Left lung (tissue), 10 donors: ENCODE measurements around the gene SRPK3. TPM values are rescaled to one million over a fixed set of nuclear protein-coding genes. Genes with fewer than 3 reads are reported as not detected.

ENCODE experiments used
- ATAC-seq: fragments of 200-7000 bp; cut with Tn5 transposase; one replicate; pipeline ENCODE4 v1.9.1; 2020; ENCODE audit warnings: moderate library complexity
- DNase-seq, 4 donors: peaks; one replicate each; pipeline ENCODE4 v3.0.0-alpha.2; 2013 to 2020
- H3K27ac ChIP-seq, 2 donors: fragments of 200-600 bp; sonication (generic) in 1 of 2; one replicate each; pipeline versions ENCODE4 v1.5.0 to v1.8.0; 2020 to 2021
- H3K27me3 ChIP-seq, 2 donors: fragments of 200-600 bp; sonication (generic) in 1 of 2; one replicate each; pipeline versions ENCODE4 v1.5.0 to v1.8.0; 2020 to 2021
- H3K36me3 ChIP-seq, 2 donors: fragments of 200-600 bp; sonication (generic) in 1 of 2; one replicate each; pipeline versions ENCODE4 v1.5.0 to v1.8.0; 2020 to 2021
- H3K4me1 ChIP-seq, 2 donors: fragments of 200-600 bp; one replicate each; pipeline ENCODE4 v1.8.0; 2021
- H3K4me3 ChIP-seq, 2 donors: fragments of 200-600 bp; sonication (generic) in 1 of 2; one replicate each; pipeline versions ENCODE4 v1.5.0 to v1.8.0; 2020 to 2021; ENCODE audit warnings: mild to moderate bottlenecking in 1 of 2
- H3K9me3 ChIP-seq, 2 donors: fragments of 200-600 bp; sonication (generic) in 1 of 2; one replicate each; pipeline versions ENCODE4 v1.5.0 to v1.8.0; 2020 to 2021
- CTCF ChIP-seq, 2 donors: fragments of 200-600 bp; sonication (generic) in 1 of 2; IDR thresholded peaks; one replicate each; pipeline versions ENCODE4 v1.5.0 to v1.8.0; 2021; ENCODE audit warnings: antibody characterized with exemption in 2 of 2
- intact Hi-C, 2 donors: fragments of 100-400 bp; cut with DNase I; formaldehyde crosslinking; loops; one replicate each; pipeline versions ENCODE4 v1.11.2 to v1.14.2; 2022
- polyA plus RNA-seq, 6 donors: library from polyadenylated mRNA; unstranded; fragments of 120-200 nt; gene quantifications; one replicate each; pipeline ENCODE4 v1.2.1, GENCODE V29; 2013; ENCODE audit not compliant: insufficient read length in 6 of 6
- total RNA-seq, 2 donors: library from RNA; stranded (reverse); fragmentation: NEBNext Ultra II Directional; extraction: Animal tissue kit (Norgen Biotek cat#: 25700); gene quantifications; one replicate each; pipeline ENCODE4 v1.2.1, GENCODE V29; 2021
- donor health status: DM: no; HTN: yes; CAD: no.
- donor health status: DM: no; HTN: no; CAD: no.

Gene SRPK3
- total and polyA plus RNA-seq, 8 donors: 0.55 to 1.7 (median 0.88) TPM

- H3K27me3 ChIP-seq: peaks cover 37 to 49% of the 10 kb centered on the region in 2 donors
- peaks cover 7 to 8% of the 10 kb centered on the region in 2 donors for H3K4me1 ChIP-seq
- H3K36me3 ChIP-seq: no peaks in the 10 kb centered on the region
- H3K4me3 ChIP-seq: no peak overlapping the region
- no peak for ATAC-seq
- TF ChIP-seq CTCF (IDR thresholded peaks at IDR 0.05): no peak
- no peak overlapping the region for H3K27ac ChIP-seq
- no peak for DNase-seq
- intact Hi-C loops: loop anchor here in 1 of 2 donors (10.0 kb wide), 1 partner anchor 62 kb away; no protein-coding TSS in a partner anchor
- H3K9me3 ChIP-seq: no peaks in the 10 kb centered on the region
Observed at GRCh38 chrX:153832728-153833127, 51.9 kb downstream of the SRPK3 start.

Other genes with a start within 250 kb of the SRPK3 start
- gene CCNQ, start 181.9 kb upstream of the SRPK3 start, total RNA-seq: 10 to 100 TPM; 17.1 to 18.7 TPM
- 10 to 100 TPM; 10.8 to 15.5 (median 12.5) TPM for gene CCNQ, start 181.9 kb upstream of the SRPK3 start, polyA plus RNA-seq
- under 1 TPM in 1 of 2 donors, not detected in 1; 0.16 TPM for gene DUSP9, start 133.8 kb upstream of the SRPK3 start, total RNA-seq
- under 1 TPM; 0.10 to 0.56 (median 0.30) TPM for gene DUSP9, start 133.8 kb upstream of the SRPK3 start, polyA plus RNA-seq
- gene PNCK, start 107.2 kb upstream of the SRPK3 start, total RNA-seq: 1 to 10 TPM in 1 of 2 donors, not detected in 1; 1.1 TPM
- gene PNCK, start 107.2 kb upstream of the SRPK3 start, polyA plus RNA-seq: 1 to 10 TPM in 1 of 6 donors, under 1 TPM in 5; 0.34 to 1.4 (median 0.56) TPM
- 10 to 100 TPM; 10.5 to 11.2 TPM for gene SLC6A8, start 93.1 kb upstream of the SRPK3 start, total RNA-seq
- gene SLC6A8, start 93.1 kb upstream of the SRPK3 start, polyA plus RNA-seq: 10 to 100 TPM in 2 of 6 donors, 1 to 10 TPM in 4; 6.8 to 12.1 (median 9.5) TPM
- 100 to 1,000 TPM; 218 to 243 TPM for gene BCAP31, start 56.7 kb upstream of the SRPK3 start, total RNA-seq
- gene BCAP31, start 56.7 kb upstream of the SRPK3 start, polyA plus RNA-seq: 100 to 1,000 TPM; 126 to 145 (median 137) TPM
- 10 to 100 TPM; 14.2 to 18.5 TPM for gene ABCD1, start 56.2 kb upstream of the SRPK3 start, total RNA-seq
- 10 to 100 TPM in 2 of 6 donors, 1 to 10 TPM in 4; 6.5 to 10.6 (median 9.8) TPM for gene ABCD1, start 56.2 kb upstream of the SRPK3 start, polyA plus RNA-seq
- 1 to 10 TPM; 3.0 to 3.9 TPM for gene PLXNB3, start 16.8 kb upstream of the SRPK3 start, total RNA-seq
- 1 to 10 TPM; 2.7 to 5.2 (median 3.7) TPM for gene PLXNB3, start 16.8 kb upstream of the SRPK3 start, polyA plus RNA-seq
- gene IDH3G, start 13.3 kb downstream of the SRPK3 start, total RNA-seq: 10 to 100 TPM; 42.4 to 52.9 TPM
- 10 to 100 TPM; 54.2 to 72.3 (median 55.6) TPM for gene IDH3G, start 13.3 kb downstream of the SRPK3 start, polyA plus RNA-seq
- gene SSR4, start 13.6 kb downstream of the SRPK3 start, total RNA-seq: 100 to 1,000 TPM; 295 to 327 TPM
- gene SSR4, start 13.6 kb downstream of the SRPK3 start, polyA plus RNA-seq: 100 to 1,000 TPM; 153 to 187 (median 173) TPM
- gene PDZD4, start 49.5 kb downstream of the SRPK3 start, total RNA-seq: 1 to 10 TPM; 2.3 to 3.5 TPM
- gene PDZD4, start 49.5 kb downstream of the SRPK3 start, polyA plus RNA-seq: 10 to 100 TPM in 5 of 6 donors, 1 to 10 TPM in 1; 8.3 to 13.7 (median 10.9) TPM
- under 1 TPM; 0.55 to 0.86 TPM for gene L1CAM, start 105.1 kb downstream of the SRPK3 start, total RNA-seq
- gene L1CAM, start 105.1 kb downstream of the SRPK3 start, polyA plus RNA-seq: under 1 TPM; 0.27 to 0.65 (median 0.49) TPM
- gene AVPR2, start 123.6 kb downstream of the SRPK3 start, total RNA-seq: 1 to 10 TPM in 1 of 2 donors, under 1 TPM in 1; 0.87 to 1.3 TPM
- under 1 TPM; 0.52 to 0.86 (median 0.82) TPM for gene AVPR2, start 123.6 kb downstream of the SRPK3 start, polyA plus RNA-seq
- 10 to 100 TPM; 35.6 to 96.2 TPM for gene ARHGAP4, start 145.2 kb downstream of the SRPK3 start, total RNA-seq
- gene ARHGAP4, start 145.2 kb downstream of the SRPK3 start, polyA plus RNA-seq: 10 to 100 TPM; 21.9 to 29.4 (median 24.1) TPM
- gene NAA10, start 154.0 kb downstream of the SRPK3 start, total RNA-seq: 100 to 1,000 TPM in 1 of 2 donors, 10 to 100 TPM in 1; 87.5 to 105 TPM
- gene NAA10, start 154.0 kb downstream of the SRPK3 start, polyA plus RNA-seq: 10 to 100 TPM; 49.0 to 80.7 (median 54.0) TPM
- 10 to 100 TPM; 44.7 to 62.1 TPM for gene RENBP, start 163.6 kb downstream of the SRPK3 start, total RNA-seq
- 1 to 10 TPM; 5.2 to 7.5 (median 6.2) TPM for gene RENBP, start 163.6 kb downstream of the SRPK3 start, polyA plus RNA-seq
- gene HCFC1, start 190.8 kb downstream of the SRPK3 start, total RNA-seq: 10 to 100 TPM; 46.6 to 58.1 TPM
- 10 to 100 TPM; 28.4 to 47.6 (median 41.7) TPM for gene HCFC1, start 190.8 kb downstream of the SRPK3 start, polyA plus RNA-seq
- 10 to 100 TPM in 1 of 2 donors, 1 to 10 TPM in 1; 8.8 to 13.5 TPM for gene TMEM187, start 191.7 kb downstream of the SRPK3 start, total RNA-seq
- gene TMEM187, start 191.7 kb downstream of the SRPK3 start, polyA plus RNA-seq: 1 to 10 TPM; 3.9 to 7.9 (median 5.8) TPM
- gene IRAK1, start 238.9 kb downstream of the SRPK3 start, total RNA-seq: 100 to 1,000 TPM in 1 of 2 donors, 10 to 100 TPM in 1; 92.1 to 172 TPM
- 10 to 100 TPM; 52.2 to 74.6 (median 62.5) TPM for gene IRAK1, start 238.9 kb downstream of the SRPK3 start, polyA plus RNA-seq